Effector memory CD4-positive, alpha-beta T cell (primary cell): ENCODE data around the gene LRRC36.
"Not testable (repeated sequence)": the region's sequence is repeated elsewhere in the genome, so short reads cannot be mapped to it uniquely, and the experiment has no call there.

ENCODE experiments used
- DNase-seq, 3 donors: peaks; one replicate each; pipeline ENCODE4 v3.0.0-alpha.2; 2020
- H3K27ac ChIP-seq: 2 replicates; pipeline ENCODE4 v1.7.0; 2013; ENCODE audit warnings: mild to moderate bottlenecking, low read length, moderate library complexity; ENCODE audit not compliant: insufficient read depth, poor library complexity, severe bottlenecking
- H3K27me3 ChIP-seq: replicated peaks from 2 replicates; pipeline ENCODE4 v1.7.0; 2013; ENCODE audit warnings: mild to moderate bottlenecking, low read length; ENCODE audit not compliant: insufficient read depth, control insufficient read depth, poor library complexity, severe bottlenecking
- H3K36me3 ChIP-seq: 2 replicates; pipeline ENCODE4 v1.7.0; 2013; ENCODE audit warnings: mild to moderate bottlenecking, low read length, moderate library complexity; ENCODE audit not compliant: control insufficient read depth, insufficient read depth
- H3K4me1 ChIP-seq: 2 replicates; pipeline ENCODE4 v1.7.0; 2013; ENCODE audit warnings: low read length, mild to moderate bottlenecking; ENCODE audit not compliant: control insufficient read depth, insufficient read depth, poor library complexity, severe bottlenecking
- H3K4me3 ChIP-seq: 2 replicates; pipeline ENCODE4 v1.7.0; 2013; ENCODE audit warnings: low read length, low read depth, mild to moderate bottlenecking; ENCODE audit not compliant: insufficient read depth, poor library complexity, severe bottlenecking
- H3K9me3 ChIP-seq: 2 replicates; pipeline ENCODE4 v1.7.0; 2013; ENCODE audit warnings: mild to moderate bottlenecking, low read length, moderate library complexity; ENCODE audit not compliant: control insufficient read depth

LRRC36 gene

GRCh38 chr16:67413978-67414911 is 87.6 kb downstream of the LRRC36 start:
- Histone ChIP-seq H3K27ac (no peak overlapping the region), H3K36me3 (no peaks in the 10 kb centered on the region), H3K4me3 (no peak overlapping the region), H3K4me1 (peaks cover 6% of the 10 kb centered on the region), H3K9me3 (no peaks in the 10 kb centered on the region), H3K27me3 (peaks cover 17% of the 10 kb centered on the region)
- no peak for DNase-seq

GRCh38 chr16:67415421-67415820 is 88.8 kb downstream of the LRRC36 start:
- H3K4me3 ChIP-seq, H3K36me3 ChIP-seq, H3K4me1 ChIP-seq, H3K27ac ChIP-seq, H3K9me3 ChIP-seq, DNase-seq: not testable (repeated sequence)
- H3K27me3 ChIP-seq: peaks cover 17% of the 10 kb centered on the region

GRCh38 chr16:67415872-67416793 is 89.5 kb downstream of the LRRC36 start, which contains the start of gene ZDHHC1:
TSS of gene ZDHHC1 (minus strand) at chr16:67416477. CDS start at chr16:67407775, 8,702 bp downstream.
- DNase-seq: peak in 1 of 3 donors; percentile 11
- no peak within 1 kb of the TSS for H3K27ac ChIP-seq
- peaks cover 17% of the 10 kb centered on the region for H3K27me3 ChIP-seq
- H3K4me1 ChIP-seq: peaks cover 6% of the 10 kb centered on the region
- H3K36me3 ChIP-seq: no peaks in the 10 kb centered on the region
- H3K4me3 ChIP-seq: peak within 1 kb of the TSS; percentile 49
- no peaks in the 10 kb centered on the region for H3K9me3 ChIP-seq

- DNase-seq: no peak
- Histone ChIP-seq H3K36me3 (no peaks in the 10 kb centered on the region), H3K4me3 (no peak overlapping the region), H3K27ac (no peak overlapping the region), H3K27me3 (peaks cover 17% of the 10 kb centered on the region), H3K4me1 (peaks cover 6% of the 10 kb centered on the region), H3K9me3 (no peaks in the 10 kb centered on the region)
Observed at GRCh38 chr16:67417333-67418061, 90.9 kb downstream of the LRRC36 start.

GRCh38 chr16:67419502-67419901 is 92.9 kb downstream of the LRRC36 start:
- Histone ChIP-seq H3K27me3 (peaks cover 21% of the 10 kb centered on the region), H3K36me3 (no peaks in the 10 kb centered on the region), H3K9me3 (no peaks in the 10 kb centered on the region), H3K27ac (no peak overlapping the region), H3K4me1 (peaks cover 6% of the 10 kb centered on the region), H3K4me3 (no peak overlapping the region)
- DNase-seq: no peak

GRCh38 chr16:67419931-67420330 is 93.3 kb downstream of the LRRC36 start:
- DNase-seq: no peak
- Histone ChIP-seq H3K4me1 (peaks cover 6% of the 10 kb centered on the region), H3K4me3 (no peak overlapping the region), H3K9me3 (no peaks in the 10 kb centered on the region), H3K36me3 (no peaks in the 10 kb centered on the region), H3K27ac (no peak overlapping the region), H3K27me3 (peaks cover 23% of the 10 kb centered on the region)

GRCh38 chr16:67421030-67421429 is 94.4 kb downstream of the LRRC36 start:
- no peak overlapping the region for H3K4me3 ChIP-seq
- peaks cover 6% of the 10 kb centered on the region for H3K4me1 ChIP-seq
- H3K27me3 ChIP-seq: peaks cover 21% of the 10 kb centered on the region
- no peak overlapping the region for H3K27ac ChIP-seq
- no peak for DNase-seq
- no peaks in the 10 kb centered on the region for H3K9me3 ChIP-seq
- H3K36me3 ChIP-seq: no peaks in the 10 kb centered on the region

- Histone ChIP-seq H3K27me3 (peaks cover 8% of the 10 kb centered on the region), H3K9me3 (no peaks in the 10 kb centered on the region), H3K27ac (no peak overlapping the region), H3K4me3 (no peak overlapping the region), H3K36me3 (no peaks in the 10 kb centered on the region), H3K4me1 (no peaks in the 10 kb centered on the region)
- DNase-seq: no peak
Observed at GRCh38 chr16:67423015-67423414, 96.4 kb downstream of the LRRC36 start.

- H3K27me3 ChIP-seq: peaks cover 11% of the 10 kb centered on the region
- DNase-seq: no peak
- no peak overlapping the region for H3K27ac ChIP-seq
- H3K4me1 ChIP-seq: no peaks in the 10 kb centered on the region
- H3K4me3 ChIP-seq: no peak overlapping the region
- H3K36me3 ChIP-seq: no peaks in the 10 kb centered on the region
- H3K9me3 ChIP-seq: no peaks in the 10 kb centered on the region
Observed at GRCh38 chr16:67423611-67424260, 97.1 kb downstream of the LRRC36 start.
